ENCODE data around the gene PDIA6.

DNA sequence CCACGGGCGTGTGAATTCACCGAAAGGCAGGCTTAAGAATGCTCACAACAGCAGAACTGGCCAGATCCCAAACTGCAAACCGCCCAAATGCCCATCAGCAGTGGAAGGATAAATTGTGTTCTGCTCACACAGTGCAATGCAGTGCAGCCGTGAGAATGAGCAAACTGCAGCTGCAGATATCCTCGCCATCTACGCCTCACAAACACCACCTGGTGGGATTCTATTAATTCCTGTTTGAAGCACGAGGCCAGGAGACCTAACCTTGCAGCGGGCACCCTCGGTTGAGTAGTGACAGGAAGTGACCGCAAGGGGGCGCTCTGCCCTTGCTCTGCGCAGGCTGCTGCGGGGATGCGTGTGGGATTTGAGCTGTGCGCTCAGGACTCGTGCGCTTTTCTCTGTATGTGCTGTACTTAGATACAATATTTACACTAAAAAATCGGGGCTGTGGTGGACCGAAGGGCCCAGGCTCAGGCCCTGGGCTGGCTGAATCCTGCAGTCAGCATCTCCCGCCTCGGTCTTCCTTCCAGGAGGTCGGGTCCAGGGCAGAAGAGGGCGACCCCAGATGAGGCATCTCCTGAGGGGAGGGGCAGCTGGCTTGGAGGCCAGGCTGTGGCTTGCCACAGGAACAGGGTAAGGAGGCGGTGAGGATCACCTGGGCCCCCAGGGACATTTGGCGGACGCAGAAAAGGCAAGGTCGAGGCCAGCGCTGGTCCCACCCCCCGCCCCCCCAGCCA, 19.8 kb upstream of the PDIA6 start:
- TF ChIP-seq TAF1 (IDR thresholded peaks at IDR 0.05; ENCODE audit: borderline replicate concordance, insufficient read depth, low read length) (no peak), SIN3A (IDR thresholded peaks at IDR 0.05; ENCODE audit: borderline replicate concordance, insufficient read depth, low read length) (no peak), POLR2AphosphoS5 (IDR thresholded peaks at IDR 0.05; ENCODE audit: low read depth, low read length) (no peak)

Data from PFSK-1 (cell line).